ENCODE measurements around the gene PSMF1.

GRCh38 chr20:1171461-1172093 lies 53.2 kb downstream of the PSMF1 start:
- TF ChIP-seq POLR2AphosphoS5 (IDR thresholded peaks at IDR 0.05; ENCODE audit: low read depth, low read length) (no peak), CTCF (IDR thresholded peaks at IDR 0.05 in 2 of 3, conservative IDR thresholded peaks at IDR 0.05 in 1 of 3; ENCODE audit: borderline replicate concordance in 1 of 3, insufficient read depth in 1 of 3, low read depth in 2 of 3, low read length in 2 of 3) (no peak), POLR2A (IDR thresholded peaks at IDR 0.05; ENCODE audit: borderline replicate concordance, extremely low read depth, insufficient read depth, insufficient read length) (no peak), ELF1 (IDR thresholded peaks at IDR 0.05; ENCODE audit: borderline replicate concordance, low read depth) (no peak), EZH2 (IDR thresholded peaks at IDR 0.05) (no peak), EZH2phosphoT487 (IDR thresholded peaks at IDR 0.05; ENCODE audit: borderline replicate concordance) (no peak), SIN3A (IDR thresholded peaks at IDR 0.05; ENCODE audit: low read depth) (no peak), RAD21 (IDR thresholded peaks at IDR 0.05; ENCODE audit: low read depth) (no peak), SRF (IDR thresholded peaks at IDR 0.05; ENCODE audit: low read depth) (no peak), FOSL1 (IDR thresholded peaks at IDR 0.05; ENCODE audit: low read depth) (no peak), MAX (IDR thresholded peaks at IDR 0.05) (no peak)
